Panc1 (cell line): ENCODE results near the gene ERMP1. TPM values are rescaled to one million over a fixed set of nuclear protein-coding genes. Genes with fewer than 3 reads are reported as not detected.

ENCODE experiments used
- ATAC-seq: fragments of 200-7000 bp; cut with Tn5 transposase; 2 replicates; pipeline ENCODE4 v1.9.1; 2020; ENCODE audit warnings: mild to moderate bottlenecking, moderate library complexity
- BruUV-seq: library from RNA; stranded (reverse); fragments of 400-500 nt; replicated peaks from 2 replicates; lab custom pipeline; 2021; lab: Mats Ljungman, UMichigan
- CTCF ChIA-PET: fragments of 300-600 bp; sonication (Branson Sonifier 250); formaldehyde crosslinking; loops from one replicate; lab custom pipeline; 2022; ENCODE audit warnings: antibody characterized with exemption; lab: Charles Lee
- POLR2A ChIA-PET: fragments of 300-600 bp; sonication (Branson Sonifier 250); formaldehyde crosslinking; loops from one replicate; lab custom pipeline; 2022; ENCODE audit warnings: antibody characterized with exemption; lab: Charles Lee
- DNase-seq: peaks from one replicate; pipeline ENCODE4 v3.0.0-alpha.2; 2010; ENCODE audit warnings: low read depth, low spot score
- H3K27ac ChIP-seq: 2 replicates; pipeline ENCODE4 v1.5.1; 2011; ENCODE audit warnings: mild to moderate bottlenecking, low read length, inconsistent platforms
- H3K27me3 ChIP-seq: fragments of 200-500 bp; sonication (Bioruptor generic); 2 replicates; pipeline ENCODE4 v1.6.0; 2014; ENCODE audit warnings: low read length, inconsistent platforms; ENCODE audit not compliant: control insufficient read depth, insufficient read depth
- H3K36me3 ChIP-seq: fragments of 200-500 bp; sonication (Bioruptor generic); 2 replicates; pipeline ENCODE4 v1.5.1; 2014; ENCODE audit warnings: inconsistent platforms, mild to moderate bottlenecking, low read length, moderate library complexity; ENCODE audit not compliant: control insufficient read depth, insufficient read depth
- H3K4me1 ChIP-seq: 2 replicates; pipeline ENCODE4 v1.5.1; 2011; ENCODE audit warnings: inconsistent platforms, mild to moderate bottlenecking, low read length, moderate library complexity; ENCODE audit not compliant: control insufficient read depth, insufficient read depth
- H3K4me3 ChIP-seq, 2 experiments: 2 replicates each; pipeline ENCODE4 v1.5.1; 2011 to 2012; ENCODE audit warnings: low read depth in 2 of 2, low read length in 2 of 2, mild to moderate bottlenecking in 2 of 2, inconsistent platforms in 1 of 2, moderate library complexity in 1 of 2
- H3K9me3 ChIP-seq: fragments of 200-500 bp; sonication (Bioruptor generic); 2 replicates; pipeline ENCODE4 v1.5.1; 2014; ENCODE audit warnings: low read depth, mild to moderate bottlenecking, inconsistent platforms, low read length, moderate library complexity; ENCODE audit not compliant: control insufficient read depth, insufficient read depth
- POLR2AphosphoS5 ChIP-seq: IDR thresholded peaks from 2 replicates; pipeline ENCODE4 v1.6.1; 2012; ENCODE audit warnings: mild to moderate bottlenecking, low read depth, low read length, moderate library complexity
- SIN3A ChIP-seq: IDR thresholded peaks from 2 replicates; pipeline ENCODE4 v1.6.1; 2012; ENCODE audit warnings: low read depth, mild to moderate bottlenecking, low read length, moderate library complexity, borderline replicate concordance; ENCODE audit not compliant: insufficient read depth
- TCF7L2 ChIP-seq: IDR thresholded peaks from 2 replicates; pipeline ENCODE4 v1.6.1; 2011; ENCODE audit warnings: mild to moderate bottlenecking, low read depth, low read length, inconsistent platforms
- in situ Hi-C: cut with HindIII; loops from 2 replicates; pipeline ENCODE4 v1.10.0; 2016; ENCODE audit warnings: low sequenced_read_pairs, low pct_unique_long_range_greater_than_20kb
- intact Hi-C: fragments of 100-400 bp; cut with micrococcal nuclease; formaldehyde crosslinking; loops from one replicate; pipeline ENCODE4 v1.10.0; 2022; ENCODE audit not compliant: unreplicated experiment
- total RNA-seq: library from RNA; stranded (reverse); gene quantifications from one replicate; pipeline ENCODE4 v1.2.1, GENCODE V29; 2021; ENCODE audit not compliant: unreplicated experiment
- TF ChIP-seq, protein P1 (sequence below): fragments of 450-650 bp; IDR thresholded peaks from 2 replicates; pipeline ENCODE4 v1.5.1; 2017; ENCODE audit warnings: mild to moderate bottlenecking
- TF ChIP-seq, protein P2 (sequence below), 2 experiments: IDR thresholded peaks; 2 replicates each; pipeline ENCODE4 v1.6.1; 2011 to 2012; ENCODE audit warnings: low read depth in 2 of 2, control low read depth in 1 of 2, low read length in 1 of 2, mild to moderate bottlenecking in 1 of 2, moderate library complexity in 1 of 2; ENCODE audit not compliant: insufficient read depth in 1 of 2

The ERMP1 gene
- total RNA-seq, 1 experiment from 2014 or later = 38.4 TPM

DNA sequence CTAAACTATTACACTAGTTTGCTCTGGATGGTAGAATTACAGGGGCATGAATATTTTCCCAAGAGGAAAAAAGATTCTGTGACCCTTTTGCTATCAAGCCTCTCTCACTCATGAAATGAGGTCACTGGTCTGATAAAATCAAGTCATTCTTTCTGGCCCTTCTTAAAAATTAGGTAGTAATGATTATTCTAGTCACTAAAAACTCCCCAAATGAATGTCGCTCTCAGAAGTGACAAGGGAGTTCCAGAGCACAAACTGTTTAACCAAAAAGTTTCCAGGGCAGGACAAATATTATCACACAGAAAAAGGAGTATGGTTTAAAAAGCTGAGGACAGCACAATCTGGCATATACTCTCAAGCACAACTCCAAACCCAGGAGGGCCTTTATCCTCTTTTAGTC lies 12.5 kb downstream of the ERMP1 start:
- TF ChIP-seq, protein P1, sequence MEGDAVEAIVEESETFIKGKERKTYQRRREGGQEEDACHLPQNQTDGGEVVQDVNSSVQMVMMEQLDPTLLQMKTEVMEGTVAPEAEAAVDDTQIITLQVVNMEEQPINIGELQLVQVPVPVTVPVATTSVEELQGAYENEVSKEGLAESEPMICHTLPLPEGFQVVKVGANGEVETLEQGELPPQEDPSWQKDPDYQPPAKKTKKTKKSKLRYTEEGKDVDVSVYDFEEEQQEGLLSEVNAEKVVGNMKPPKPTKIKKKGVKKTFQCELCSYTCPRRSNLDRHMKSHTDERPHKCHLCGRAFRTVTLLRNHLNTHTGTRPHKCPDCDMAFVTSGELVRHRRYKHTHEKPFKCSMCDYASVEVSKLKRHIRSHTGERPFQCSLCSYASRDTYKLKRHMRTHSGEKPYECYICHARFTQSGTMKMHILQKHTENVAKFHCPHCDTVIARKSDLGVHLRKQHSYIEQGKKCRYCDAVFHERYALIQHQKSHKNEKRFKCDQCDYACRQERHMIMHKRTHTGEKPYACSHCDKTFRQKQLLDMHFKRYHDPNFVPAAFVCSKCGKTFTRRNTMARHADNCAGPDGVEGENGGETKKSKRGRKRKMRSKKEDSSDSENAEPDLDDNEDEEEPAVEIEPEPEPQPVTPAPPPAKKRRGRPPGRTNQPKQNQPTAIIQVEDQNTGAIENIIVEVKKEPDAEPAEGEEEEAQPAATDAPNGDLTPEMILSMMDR = no peak
- no peak for TF ChIP-seq POLR2AphosphoS5
- ATAC-seq (no peak), DNase-seq (no peak)
- in situ Hi-C loops (no loop called here), intact Hi-C loops (no loop called here)
- no peaks in the 10 kb centered on the region for H3K9me3 ChIP-seq
- no peak overlapping the region for H3K27ac ChIP-seq
- ChIA-PET CTCF (no interaction called here), POLR2A (no interaction called here)
- H3K36me3 ChIP-seq = no peaks in the 10 kb centered on the region; the same call in 1 of the 2 replicates
- no peaks in the 10 kb centered on the region for H3K27me3 ChIP-seq
- no peak overlapping the region for H3K4me3 ChIP-seq
- BruUV-seq = no TSS peak
- H3K4me1 ChIP-seq = no peaks in the 10 kb centered on the region

DNA sequence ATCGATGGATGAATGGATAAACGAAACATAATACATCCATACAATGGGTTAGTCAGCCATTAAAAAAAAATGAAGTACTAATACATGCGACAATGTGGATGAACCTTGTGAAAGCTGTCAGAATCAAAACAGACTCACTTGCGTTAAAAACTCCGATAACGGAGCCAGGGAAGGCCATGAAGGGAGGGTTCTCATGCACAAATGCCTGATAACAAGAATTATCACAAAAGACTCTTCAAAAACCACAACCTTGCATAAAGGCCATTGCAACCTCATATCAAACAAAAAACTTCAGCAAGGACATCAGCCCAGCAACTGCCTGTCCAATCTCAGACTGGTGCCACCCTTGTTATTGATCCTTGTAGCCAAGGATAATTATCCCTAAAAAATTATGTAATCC lies 13.7 kb downstream of the ERMP1 start:
- ChIA-PET POLR2A (no interaction called here), CTCF (no interaction called here)
- Histone ChIP-seq H3K27ac (no peak overlapping the region), H3K27me3 (no peaks in the 10 kb centered on the region), H3K9me3 (no peaks in the 10 kb centered on the region), H3K36me3 (no peaks in the 10 kb centered on the region), H3K4me3 (no peak overlapping the region), H3K4me1 (no peaks in the 10 kb centered on the region)
- ATAC-seq = no peak
- intact Hi-C loops = no loop called here
- TF ChIP-seq POLR2AphosphoS5 (no peak), TCF7L2 (no peak), SIN3A (no peak)
- TF ChIP-seq, protein P1 = no peak
- TF ChIP-seq, protein P2, sequence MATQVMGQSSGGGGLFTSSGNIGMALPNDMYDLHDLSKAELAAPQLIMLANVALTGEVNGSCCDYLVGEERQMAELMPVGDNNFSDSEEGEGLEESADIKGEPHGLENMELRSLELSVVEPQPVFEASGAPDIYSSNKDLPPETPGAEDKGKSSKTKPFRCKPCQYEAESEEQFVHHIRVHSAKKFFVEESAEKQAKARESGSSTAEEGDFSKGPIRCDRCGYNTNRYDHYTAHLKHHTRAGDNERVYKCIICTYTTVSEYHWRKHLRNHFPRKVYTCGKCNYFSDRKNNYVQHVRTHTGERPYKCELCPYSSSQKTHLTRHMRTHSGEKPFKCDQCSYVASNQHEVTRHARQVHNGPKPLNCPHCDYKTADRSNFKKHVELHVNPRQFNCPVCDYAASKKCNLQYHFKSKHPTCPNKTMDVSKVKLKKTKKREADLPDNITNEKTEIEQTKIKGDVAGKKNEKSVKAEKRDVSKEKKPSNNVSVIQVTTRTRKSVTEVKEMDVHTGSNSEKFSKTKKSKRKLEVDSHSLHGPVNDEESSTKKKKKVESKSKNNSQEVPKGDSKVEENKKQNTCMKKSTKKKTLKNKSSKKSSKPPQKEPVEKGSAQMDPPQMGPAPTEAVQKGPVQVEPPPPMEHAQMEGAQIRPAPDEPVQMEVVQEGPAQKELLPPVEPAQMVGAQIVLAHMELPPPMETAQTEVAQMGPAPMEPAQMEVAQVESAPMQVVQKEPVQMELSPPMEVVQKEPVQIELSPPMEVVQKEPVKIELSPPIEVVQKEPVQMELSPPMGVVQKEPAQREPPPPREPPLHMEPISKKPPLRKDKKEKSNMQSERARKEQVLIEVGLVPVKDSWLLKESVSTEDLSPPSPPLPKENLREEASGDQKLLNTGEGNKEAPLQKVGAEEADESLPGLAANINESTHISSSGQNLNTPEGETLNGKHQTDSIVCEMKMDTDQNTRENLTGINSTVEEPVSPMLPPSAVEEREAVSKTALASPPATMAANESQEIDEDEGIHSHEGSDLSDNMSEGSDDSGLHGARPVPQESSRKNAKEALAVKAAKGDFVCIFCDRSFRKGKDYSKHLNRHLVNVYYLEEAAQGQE (IDR thresholded peaks at IDR 0.05; ENCODE audit: insufficient read depth in 1 of 2, low read depth in 2 of 2, low read length in 1 of 2) = no peak
- DNase-seq = no peak
- in situ Hi-C loops = no loop called here
- no TSS peak for BruUV-seq
